PC-9 (cell line): ENCODE data around the gene KRTAP20-2.

ENCODE experiments used
- EZH2 ChIP-seq: fragments of 200-600 bp; sonication (generic); IDR thresholded peaks from 2 replicates; pipeline ENCODE4 v1.8.0; 2017; ENCODE audit warnings: antibody characterized with exemption, low read depth
- TF ChIP-seq, protein P1 (sequence below): fragments of 200-600 bp; sonication (generic); conservative IDR thresholded peaks from 2 replicates; pipeline ENCODE4 v1.6.1; 2017; ENCODE audit warnings: mixed run types, antibody characterized with exemption, mild to moderate bottlenecking, moderate library complexity

DNA sequence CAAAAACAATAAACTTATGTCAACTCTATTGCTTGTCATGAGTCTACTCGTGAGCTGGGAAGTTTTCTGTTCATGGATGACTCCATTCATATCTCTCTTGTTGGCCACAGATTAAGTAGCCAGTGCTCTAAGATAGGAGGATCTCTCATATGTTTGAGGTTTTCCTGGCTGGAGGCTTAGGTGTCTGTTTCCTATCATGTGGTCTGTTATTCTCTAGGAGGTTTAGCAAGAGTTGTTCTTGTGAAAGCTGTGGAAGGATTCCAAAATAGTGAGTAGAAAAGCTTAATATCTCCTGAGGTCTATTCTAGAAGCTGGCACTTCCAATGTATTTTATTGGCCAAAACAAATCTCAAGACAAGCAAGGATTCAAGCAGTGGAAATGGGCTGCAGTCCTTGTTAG lies 5.8 kb upstream of the KRTAP20-2 start:
- TF ChIP-seq, protein P1, sequence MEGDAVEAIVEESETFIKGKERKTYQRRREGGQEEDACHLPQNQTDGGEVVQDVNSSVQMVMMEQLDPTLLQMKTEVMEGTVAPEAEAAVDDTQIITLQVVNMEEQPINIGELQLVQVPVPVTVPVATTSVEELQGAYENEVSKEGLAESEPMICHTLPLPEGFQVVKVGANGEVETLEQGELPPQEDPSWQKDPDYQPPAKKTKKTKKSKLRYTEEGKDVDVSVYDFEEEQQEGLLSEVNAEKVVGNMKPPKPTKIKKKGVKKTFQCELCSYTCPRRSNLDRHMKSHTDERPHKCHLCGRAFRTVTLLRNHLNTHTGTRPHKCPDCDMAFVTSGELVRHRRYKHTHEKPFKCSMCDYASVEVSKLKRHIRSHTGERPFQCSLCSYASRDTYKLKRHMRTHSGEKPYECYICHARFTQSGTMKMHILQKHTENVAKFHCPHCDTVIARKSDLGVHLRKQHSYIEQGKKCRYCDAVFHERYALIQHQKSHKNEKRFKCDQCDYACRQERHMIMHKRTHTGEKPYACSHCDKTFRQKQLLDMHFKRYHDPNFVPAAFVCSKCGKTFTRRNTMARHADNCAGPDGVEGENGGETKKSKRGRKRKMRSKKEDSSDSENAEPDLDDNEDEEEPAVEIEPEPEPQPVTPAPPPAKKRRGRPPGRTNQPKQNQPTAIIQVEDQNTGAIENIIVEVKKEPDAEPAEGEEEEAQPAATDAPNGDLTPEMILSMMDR = no peak
- TF ChIP-seq EZH2 = no peak
